ENCODE data around the gene OR8D1. TPM values are rescaled to one million over a fixed set of nuclear protein-coding genes. Genes with fewer than 3 reads are reported as not detected.

OR8D1 gene
- total RNA-seq, 6 experiments from 2014 or later: not detected

- no peak for DNase-seq
- 53% methylated on average over 1 of the region's 1 CpG for WGBS (ENCODE audit: insufficient coverage, low coverage, low lambda C conversion rate, missing lambda C conversion rate)
- Histone ChIP-seq H3K4me1 (no peaks in the 10 kb centered on the region), H3K27ac (no peak overlapping the region), H3K9me3 (no peaks in the 10 kb centered on the region), H3K4me3 (no peak overlapping the region), H3K27me3 (no peaks in the 10 kb centered on the region), H3K36me3 (no peaks in the 10 kb centered on the region)
- ATAC-seq: no peak
- TF ChIP-seq, protein P1, sequence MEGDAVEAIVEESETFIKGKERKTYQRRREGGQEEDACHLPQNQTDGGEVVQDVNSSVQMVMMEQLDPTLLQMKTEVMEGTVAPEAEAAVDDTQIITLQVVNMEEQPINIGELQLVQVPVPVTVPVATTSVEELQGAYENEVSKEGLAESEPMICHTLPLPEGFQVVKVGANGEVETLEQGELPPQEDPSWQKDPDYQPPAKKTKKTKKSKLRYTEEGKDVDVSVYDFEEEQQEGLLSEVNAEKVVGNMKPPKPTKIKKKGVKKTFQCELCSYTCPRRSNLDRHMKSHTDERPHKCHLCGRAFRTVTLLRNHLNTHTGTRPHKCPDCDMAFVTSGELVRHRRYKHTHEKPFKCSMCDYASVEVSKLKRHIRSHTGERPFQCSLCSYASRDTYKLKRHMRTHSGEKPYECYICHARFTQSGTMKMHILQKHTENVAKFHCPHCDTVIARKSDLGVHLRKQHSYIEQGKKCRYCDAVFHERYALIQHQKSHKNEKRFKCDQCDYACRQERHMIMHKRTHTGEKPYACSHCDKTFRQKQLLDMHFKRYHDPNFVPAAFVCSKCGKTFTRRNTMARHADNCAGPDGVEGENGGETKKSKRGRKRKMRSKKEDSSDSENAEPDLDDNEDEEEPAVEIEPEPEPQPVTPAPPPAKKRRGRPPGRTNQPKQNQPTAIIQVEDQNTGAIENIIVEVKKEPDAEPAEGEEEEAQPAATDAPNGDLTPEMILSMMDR (IDR thresholded peaks at IDR 0.05): no peak
- no peak for TF ChIP-seq POLR2A (IDR thresholded peaks at IDR 0.05)
- intact Hi-C loops (cut with DNase I): no loop called here
These were observed 8.6 kb upstream of the OR8D1 start for GRCh38 chr11:124322356-124322755.

GRCh38 chr11:124320097-124320496 is 6.3 kb upstream of the OR8D1 start, which contains the start of gene OR8D2:
OR8D2 (minus strand) TSS chr11:124320197; CDS start chr11:124320197, 0 bp downstream.
- Histone ChIP-seq H3K27ac (no peak within 1 kb of the TSS), H3K36me3 (no peaks in the 10 kb centered on the region), H3K4me1 (no peaks in the 10 kb centered on the region), H3K9me3 (no peaks in the 10 kb centered on the region), H3K27me3 (no peaks in the 10 kb centered on the region), H3K4me3 (no peak within 1 kb of the TSS)
- TF ChIP-seq POLR2A (IDR thresholded peaks at IDR 0.05): no peak
- TF ChIP-seq, protein P1 (IDR thresholded peaks at IDR 0.05): no peak
- ATAC-seq (no peak), DNase-seq (no peak)
- 8% methylated on average over 1 of the region's 1 CpG for WGBS (ENCODE audit: insufficient coverage, low coverage, low lambda C conversion rate, missing lambda C conversion rate)
- intact Hi-C loops (cut with DNase I): no loop called here

GRCh38 chr11:124315052-124315451 is 1.3 kb upstream of the OR8D1 start:
- intact Hi-C loops (cut with DNase I): no loop called here
- H3K9me3 ChIP-seq: no peaks in the 10 kb centered on the region
- H3K27ac ChIP-seq: no peak overlapping the region
- no peak for DNase-seq
- no peaks in the 10 kb centered on the region for H3K36me3 ChIP-seq
- H3K4me3 ChIP-seq: no peak overlapping the region
- WGBS (ENCODE audit: insufficient coverage, low coverage, low lambda C conversion rate, missing lambda C conversion rate): 27% methylated on average over 3 of the region's 3 CpGs
- no peaks in the 10 kb centered on the region for H3K27me3 ChIP-seq
- no peak for TF ChIP-seq POLR2A (IDR thresholded peaks at IDR 0.05)
- TF ChIP-seq, protein P1 (IDR thresholded peaks at IDR 0.05): no peak
- no peaks in the 10 kb centered on the region for H3K4me1 ChIP-seq
- ATAC-seq: no peak

DNA sequence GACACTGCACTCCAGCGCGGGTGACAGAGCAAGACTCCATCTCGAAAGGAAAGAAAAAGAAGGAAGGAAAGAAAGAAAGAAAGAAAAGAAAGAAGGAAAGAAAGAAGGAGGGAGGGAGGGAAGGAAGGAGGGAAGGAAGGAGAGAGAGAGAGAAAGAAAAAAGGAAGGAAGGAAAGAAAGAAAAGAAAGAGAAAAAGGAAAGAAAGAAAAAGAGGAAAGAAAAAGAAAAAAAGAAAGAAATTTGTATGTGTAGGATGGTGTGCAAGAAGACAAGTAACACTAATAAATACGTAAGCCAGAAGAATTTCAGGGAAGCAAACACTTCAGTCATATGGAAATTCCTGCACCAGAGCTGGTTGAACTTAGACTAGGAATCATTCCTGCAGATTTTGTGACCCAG is 618 bp downstream of the OR8D1 start:
- Histone ChIP-seq H3K9me3 (no peaks in the 10 kb centered on the region), H3K36me3 (no peaks in the 10 kb centered on the region), H3K27ac (no peak overlapping the region), H3K4me1 (no peaks in the 10 kb centered on the region), H3K27me3 (no peaks in the 10 kb centered on the region), H3K4me3 (no peak overlapping the region)
- ATAC-seq (no peak), DNase-seq (no peak)
- WGBS (ENCODE audit: insufficient coverage, low coverage, low lambda C conversion rate, missing lambda C conversion rate): 72% methylated on average over 4 of the region's 4 CpGs
- no peak for TF ChIP-seq POLR2A (IDR thresholded peaks at IDR 0.05)
- TF ChIP-seq, protein P1 (IDR thresholded peaks at IDR 0.05): no peak
- intact Hi-C loops (cut with DNase I): no loop called here

DNA sequence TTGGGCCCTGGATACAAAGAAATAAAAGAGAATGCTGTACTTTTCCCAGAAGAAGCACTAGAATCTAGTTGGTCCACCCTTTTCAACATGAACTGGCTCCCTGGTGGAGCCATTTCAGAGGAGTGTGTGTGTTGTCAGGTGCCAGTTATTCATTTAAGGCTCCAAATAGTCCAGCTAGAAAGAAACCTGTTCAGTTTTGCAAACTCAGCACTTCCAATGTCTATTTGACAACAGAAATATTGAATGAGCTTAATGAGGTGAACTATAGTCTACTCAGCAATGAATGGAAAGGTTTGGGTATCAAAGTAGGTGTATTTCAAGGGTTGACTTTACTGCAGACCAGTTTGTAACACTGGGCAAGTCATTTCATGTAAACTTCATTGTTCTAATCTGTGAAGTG is 2.1 kb downstream of the OR8D1 start:
- intact Hi-C loops (cut with DNase I): no loop called here
- Histone ChIP-seq H3K4me1 (no peaks in the 10 kb centered on the region), H3K27me3 (no peaks in the 10 kb centered on the region), H3K36me3 (no peaks in the 10 kb centered on the region), H3K27ac (no peak overlapping the region), H3K4me3 (no peak overlapping the region), H3K9me3 (no peaks in the 10 kb centered on the region)
- TF ChIP-seq, protein P1 (IDR thresholded peaks at IDR 0.05): no peak
- no peak for TF ChIP-seq POLR2A (IDR thresholded peaks at IDR 0.05)
- ATAC-seq: no peak
- DNase-seq: no peak
